Esophagus squamous epithelium (tissue), 5 donors: ENCODE measurements around the gene FABP6. TPM values are rescaled to one million over a fixed set of nuclear protein-coding genes. Genes with fewer than 3 reads are reported as not detected.

Experiments
- DNase-seq: peaks from one replicate; lab custom pipeline; 2025; lab: John Stamatoyannopoulos, UW
- H3K27ac ChIP-seq, 4 donors: fragments of 200-600 bp; sonication (generic); one replicate each; pipeline ENCODE4 v1.5.1; 2016 to 2019; ENCODE audit warnings: mild to moderate bottlenecking in 1 of 4
- H3K27me3 ChIP-seq, 4 donors: fragments of 200-600 bp; sonication (generic); 1 replicate in 3 of 4; 2 replicates in 1 of 4; pipeline versions ENCODE4 v1.5.1 to v1.6.0; 2017 to 2021; ENCODE audit warnings: antibody characterized with exemption in 1 of 4
- H3K36me3 ChIP-seq, 3 donors: fragments of 200-600 bp; sonication (generic); one replicate each; pipeline ENCODE4 v1.5.1; 2016 to 2019
- H3K4me1 ChIP-seq, 3 donors: fragments of 200-600 bp; sonication (generic); one replicate each; pipeline ENCODE4 v1.5.1; 2017 to 2019
- H3K4me3 ChIP-seq, 4 donors: fragments of 200-600 bp; sonication (generic); 1 replicate in 3 of 4; 2 replicates in 1 of 4; pipeline ENCODE4 v1.5.1; 2016 to 2019; ENCODE audit warnings: mild to moderate bottlenecking in 2 of 4, moderate library complexity in 1 of 4
- H3K9me3 ChIP-seq, 3 donors: fragments of 200-600 bp; sonication (generic); one replicate each; pipeline ENCODE4 v1.5.1; 2016 to 2019
- CTCF ChIP-seq, 6 experiments: fragments of 450-650 bp in 4 of 6; fragments of 200-600 bp in 2 of 6; sonication (generic) in 2 of 6; IDR thresholded peaks; one replicate each; pipeline ENCODE4 v1.5.1; 2016 to 2019; ENCODE audit warnings: antibody characterized with exemption in 6 of 6, mild to moderate bottlenecking in 4 of 6, moderate library complexity in 4 of 6
- POLR2A ChIP-seq, 4 donors: fragments of 450-650 bp; IDR thresholded peaks; one replicate each; pipeline ENCODE4 v1.6.1; 2017; ENCODE audit warnings: antibody characterized with exemption in 4 of 4, mild to moderate bottlenecking in 4 of 4, moderate library complexity in 3 of 4
- WGBS, 2 donors: methylation state at CpG; one replicate each; pipeline ENCODE4 v1.1.5; 2018; 5-methylcytosine and 5-hydroxymethylcytosine counted together
- intact Hi-C: fragments of 100-400 bp; cut with DNase I; formaldehyde crosslinking; loops from one replicate; pipeline ENCODE4 v1.15.0; 2022
- total RNA-seq, 4 donors: library from RNA; depleted of rRNA; stranded (reverse); fragments of >200 nt; gene quantifications; one replicate each; pipeline ENCODE4 v1.1.0, GENCODE V29; 2016
- donor health status: DM: yes; HTN: yes; CAD: no.

Gene FABP6
- total RNA-seq, 4 donors from 2014 or later, result 7.2 TPM; not detected in 3

- intact Hi-C loops, result no loop called here
- Histone ChIP-seq H3K4me3 (peak overlapping the region in 1 of 4 donors; percentile 9), H3K27ac (peak overlapping the region in 3 of 4 donors; percentile 14 to 58 (median 53)), H3K9me3 (no peaks in the 10 kb centered on the region), H3K36me3 (no peaks in the 10 kb centered on the region), H3K4me1 (peaks cover 8 to 64% (median 25%) of the 10 kb centered on the region in 3 donors), H3K27me3 (no peaks in the 10 kb centered on the region)
- DNase-seq, result no peak
- 20 to 52% methylated on average over 5 to 7 of the region's 8 CpGs for WGBS, 2 donors
- TF ChIP-seq CTCF (IDR thresholded peaks at IDR 0.05) (no peak), POLR2A (IDR thresholded peaks at IDR 0.05) (no peak)
These were observed 58.2 kb downstream of the FABP6 start for GRCh38 chr5:160287378-160288051.

Other genes starting within 250 kb of the FABP6 start
- gene TTC1, start 220.4 kb upstream of the FABP6 start, total RNA-seq, result 10 to 100 TPM; 18.3 to 38.3 (median 33.5) TPM
- gene PWWP2A, start 110.1 kb upstream of the FABP6 start, total RNA-seq, result 10 to 100 TPM; 15.3 to 20.8 (median 17.1) TPM
- gene CCNJL, start 83.1 kb downstream of the FABP6 start, total RNA-seq, result 1 to 10 TPM in 2 of 4 donors, under 1 TPM in 2; 0.04 to 3.0 (median 0.74) TPM
- gene C1QTNF2, start 141.1 kb downstream of the FABP6 start, total RNA-seq, result under 1 TPM; 0.23 to 0.95 (median 0.62) TPM
- 1 to 10 TPM in 3 of 4 donors, under 1 TPM in 1; 0.87 to 3.2 (median 1.8) TPM for gene FAM200C, start 170.5 kb downstream of the FABP6 start, total RNA-seq
- gene SLU7, start 189.6 kb downstream of the FABP6 start, total RNA-seq, result 10 to 100 TPM; 31.9 to 70.2 (median 45.1) TPM
- 100 to 1,000 TPM in 1 of 4 donors, 10 to 100 TPM in 3; 89.6 to 134 (median 90.1) TPM for gene PTTG1, start 192.3 kb downstream of the FABP6 start, total RNA-seq